NCI-H526 treated with DMSO at 0.1 percent for 48 hours (cell line): ENCODE measurements around the gene SMARCD3.
A peak's percentile ranks its signal among the peaks of the same experiment; 100 is the strongest.

Experiments used
- DNase-seq: peaks from one replicate; lab custom pipeline; 2025; lab: John Stamatoyannopoulos, UW

The SMARCD3 gene

GRCh38 chr7:151272877-151273276, 24.4 kb upstream of the SMARCD3 start:
- DNase-seq: no peak

- no peak for DNase-seq
Observed at GRCh38 chr7:151272405-151272804, 23.9 kb upstream of the SMARCD3 start.

GRCh38 chr7:151271699-151272355, 23.3 kb upstream of the SMARCD3 start:
- no peak for DNase-seq

GRCh38 chr7:151269511-151269910, 21.0 kb upstream of the SMARCD3 start:
- no peak for DNase-seq

- DNase-seq: no peak
Observed at GRCh38 chr7:151265351-151265931, 16.9 kb upstream of the SMARCD3 start.

GRCh38 chr7:151264615-151265014, 16.1 kb upstream of the SMARCD3 start:
- no peak for DNase-seq

GRCh38 chr7:151261529-151261928, 13.0 kb upstream of the SMARCD3 start:
- DNase-seq: no peak

DNA sequence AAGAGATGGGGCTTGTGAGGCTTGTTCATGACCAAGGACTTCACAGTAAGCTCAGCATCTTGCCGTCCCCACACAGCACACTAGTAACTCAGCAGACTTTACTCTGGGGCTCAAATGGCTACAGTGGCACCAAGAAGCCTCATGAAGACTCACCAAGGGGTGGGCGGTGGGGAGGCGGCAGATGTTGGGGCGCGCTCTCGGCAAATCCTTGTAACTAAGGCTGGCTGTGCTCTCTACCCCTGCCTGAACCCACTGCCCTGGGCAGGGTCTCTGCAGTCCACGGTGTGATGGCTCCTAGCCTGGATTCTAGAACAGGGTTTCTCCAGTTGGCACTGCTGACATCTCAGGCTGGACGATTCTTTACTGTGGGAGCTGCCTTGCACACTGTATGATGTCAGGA, 12.4 kb upstream of the SMARCD3 start:
- DNase-seq: no peak

- DNase-seq: no peak
Observed at GRCh38 chr7:151260471-151260870, 12.0 kb upstream of the SMARCD3 start.

- no peak for DNase-seq
Observed at GRCh38 chr7:151257990-151258389, 9.5 kb upstream of the SMARCD3 start.

- DNase-seq: no peak
Observed at GRCh38 chr7:151256410-151257045, 8.0 kb upstream of the SMARCD3 start.

DNA sequence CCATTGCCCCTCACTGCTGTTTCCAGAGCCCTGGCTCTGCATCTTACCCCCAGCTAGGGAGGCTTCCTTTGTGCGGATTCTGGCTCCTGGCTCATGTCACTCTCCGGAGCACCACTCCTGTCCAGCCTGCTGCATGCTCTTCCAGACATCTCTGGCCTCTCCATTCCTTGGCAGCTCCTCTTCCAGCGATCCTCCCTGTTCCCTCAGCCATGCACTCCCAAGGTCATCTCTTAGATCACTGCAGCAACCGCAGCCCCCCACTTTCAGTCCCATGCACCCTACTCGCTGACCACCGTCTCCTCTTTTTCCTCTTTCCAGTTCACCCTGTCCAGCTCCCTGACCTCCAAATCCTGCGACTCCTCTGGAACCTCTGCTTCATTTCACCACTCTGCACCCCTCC, 6.9 kb upstream of the SMARCD3 start:
- DNase-seq: no peak

DNA sequence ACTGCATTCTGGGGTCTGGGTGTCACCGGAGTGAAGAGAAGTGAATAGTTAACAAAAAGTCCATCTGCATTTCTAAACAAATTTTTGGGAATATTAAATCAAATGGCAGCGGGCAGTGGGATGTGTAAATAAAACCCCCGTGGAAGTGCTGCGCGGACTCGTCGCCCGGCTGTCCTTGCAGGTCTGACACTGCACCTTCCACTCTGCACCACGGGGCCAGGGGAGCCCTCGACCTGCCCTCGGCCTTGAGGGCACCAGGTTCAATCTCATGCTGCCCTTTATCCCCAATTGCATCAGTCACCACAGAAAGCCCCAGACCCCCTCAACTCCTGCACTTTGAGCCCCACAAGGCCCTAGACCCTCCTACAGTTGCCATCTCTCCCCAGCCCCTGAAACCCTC, 6.4 kb upstream of the SMARCD3 start:
- DNase-seq: no peak

DNA sequence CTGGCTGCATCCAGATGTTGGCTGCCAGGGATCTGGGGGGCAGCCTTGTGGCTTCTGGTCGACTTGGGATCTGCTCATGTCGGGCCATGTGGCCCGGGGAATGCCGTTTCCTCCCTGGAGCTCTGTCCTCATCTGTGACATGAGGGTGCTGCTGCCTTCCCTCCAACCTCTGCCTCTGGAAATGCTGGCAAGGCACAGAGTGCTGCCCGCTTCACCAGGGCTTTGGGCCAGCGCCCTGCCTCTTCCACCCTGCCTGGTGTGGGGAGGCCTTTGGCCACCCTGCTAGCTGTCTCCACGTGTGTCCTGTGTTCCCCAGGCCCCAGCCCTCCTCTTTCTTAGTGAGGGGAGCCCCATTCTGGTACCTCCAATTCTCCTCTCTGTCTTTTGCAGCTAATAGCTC, 5.8 kb upstream of the SMARCD3 start:
- DNase-seq: no peak

GRCh38 chr7:151252961-151253711, 4.6 kb upstream of the SMARCD3 start:
- DNase-seq: no peak

GRCh38 chr7:151252561-151252835, 4.0 kb upstream of the SMARCD3 start:
- DNase-seq: no peak

DNA sequence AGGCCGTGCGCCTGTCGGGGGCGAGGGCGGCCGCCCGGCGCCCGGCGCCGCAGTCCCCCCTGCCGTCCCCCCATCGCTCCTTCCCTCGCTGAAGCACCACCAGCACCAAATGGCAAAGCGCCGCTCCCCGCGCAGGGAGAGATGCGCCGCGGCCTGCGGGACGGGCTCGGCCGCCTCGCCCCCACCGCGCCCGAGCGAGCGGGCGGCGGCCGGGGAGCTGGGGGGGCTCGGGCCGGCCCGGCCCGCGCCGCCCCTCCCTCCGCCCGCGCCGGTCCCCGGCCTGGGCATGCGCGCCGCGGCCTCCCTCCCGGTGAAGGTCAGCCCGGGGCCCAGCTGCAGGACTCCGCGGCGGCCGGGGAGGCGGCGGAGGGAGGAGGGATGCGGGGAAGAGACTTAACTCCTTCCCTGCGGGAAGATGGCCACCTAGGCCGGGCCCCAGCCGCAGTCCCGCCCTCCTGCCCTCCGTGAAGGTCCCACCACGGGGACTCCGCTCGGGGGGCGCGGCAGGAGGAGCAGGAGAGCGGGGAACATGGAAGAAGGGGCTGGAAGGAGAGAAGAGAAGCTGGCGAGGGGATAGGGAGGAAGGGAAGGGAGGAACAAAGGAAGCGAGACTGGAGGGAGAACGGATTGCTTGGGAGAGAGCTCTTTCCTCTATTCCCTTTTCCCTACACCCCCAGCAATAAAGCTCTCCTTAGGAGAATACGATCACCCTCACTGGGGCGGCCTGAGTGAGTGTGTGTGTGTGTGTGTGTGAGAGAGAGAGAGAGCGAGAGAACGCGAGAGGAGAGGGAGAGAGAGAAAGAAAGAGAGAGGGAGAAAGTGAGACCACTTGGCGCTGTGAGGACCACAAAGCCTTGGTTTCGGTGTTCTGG, 3.4 kb upstream of the SMARCD3 start:
- peak; percentile 60 for DNase-seq

- no peak for DNase-seq
Observed at GRCh38 chr7:151251328-151251688, 2.8 kb upstream of the SMARCD3 start.

DNA sequence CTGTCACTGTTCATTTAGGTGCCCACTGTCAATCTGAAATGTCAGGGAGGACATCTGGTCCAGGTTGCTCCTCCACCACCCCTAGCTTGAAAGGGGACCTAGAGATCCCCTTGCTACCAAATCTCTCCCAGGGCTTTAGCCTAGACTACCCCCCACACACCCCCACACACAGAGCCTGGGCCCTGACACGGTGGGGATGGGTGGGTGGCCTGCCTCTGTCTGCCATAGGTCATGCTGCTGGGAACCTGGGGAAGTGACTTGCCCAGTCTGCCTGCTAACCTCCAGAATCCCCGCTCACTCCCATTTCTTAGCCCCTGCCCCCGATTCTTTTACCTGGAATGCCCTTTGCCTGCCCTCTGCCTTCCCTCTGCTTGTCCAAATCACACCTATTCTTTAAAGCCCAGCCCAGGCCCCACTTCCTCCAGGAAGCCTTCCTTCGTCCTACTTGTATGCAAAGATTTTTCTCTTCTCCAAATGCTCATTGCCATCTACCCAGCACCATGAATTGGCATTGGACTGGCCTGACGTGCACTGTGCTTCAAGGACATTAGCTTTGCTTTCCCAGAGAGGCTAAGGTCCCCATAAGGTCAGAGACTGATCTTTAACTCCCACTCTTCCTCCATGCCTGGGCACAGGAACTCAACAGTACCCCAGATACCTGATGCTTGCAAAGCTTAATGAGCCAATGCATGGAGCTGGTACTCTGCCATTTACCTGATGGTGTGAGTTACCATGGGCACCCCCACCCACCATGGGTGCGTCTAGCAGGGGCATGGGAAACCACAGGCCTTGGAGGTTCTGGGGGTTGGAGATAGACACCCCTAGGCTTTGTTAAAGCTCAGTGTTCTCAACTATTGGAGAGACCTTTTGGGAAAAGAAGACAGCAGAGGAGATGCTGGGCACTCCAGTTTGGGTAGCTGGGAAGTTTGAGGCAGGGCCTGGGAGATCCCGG, 2.0 kb upstream of the SMARCD3 start:
- DNase-seq: no peak

DNA sequence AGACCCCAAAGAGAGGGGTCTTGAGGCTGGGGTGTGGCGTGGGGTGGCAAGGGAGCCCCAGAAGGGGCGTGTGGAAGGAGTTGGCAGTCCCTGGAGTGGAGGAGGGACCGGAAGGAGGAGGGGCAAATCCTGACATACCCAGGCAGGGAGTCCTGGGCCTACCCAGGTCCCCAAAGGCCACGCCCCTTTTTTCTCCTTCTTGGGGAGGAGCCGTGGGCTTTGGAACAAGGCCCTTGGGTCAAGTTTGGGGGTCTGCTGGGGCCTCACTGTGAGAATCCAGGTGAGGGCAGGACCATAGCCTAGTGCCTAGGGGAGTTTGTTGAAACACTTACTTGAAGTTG, 1.2 kb upstream of the SMARCD3 start:
- peak; percentile 11 for DNase-seq

DNA sequence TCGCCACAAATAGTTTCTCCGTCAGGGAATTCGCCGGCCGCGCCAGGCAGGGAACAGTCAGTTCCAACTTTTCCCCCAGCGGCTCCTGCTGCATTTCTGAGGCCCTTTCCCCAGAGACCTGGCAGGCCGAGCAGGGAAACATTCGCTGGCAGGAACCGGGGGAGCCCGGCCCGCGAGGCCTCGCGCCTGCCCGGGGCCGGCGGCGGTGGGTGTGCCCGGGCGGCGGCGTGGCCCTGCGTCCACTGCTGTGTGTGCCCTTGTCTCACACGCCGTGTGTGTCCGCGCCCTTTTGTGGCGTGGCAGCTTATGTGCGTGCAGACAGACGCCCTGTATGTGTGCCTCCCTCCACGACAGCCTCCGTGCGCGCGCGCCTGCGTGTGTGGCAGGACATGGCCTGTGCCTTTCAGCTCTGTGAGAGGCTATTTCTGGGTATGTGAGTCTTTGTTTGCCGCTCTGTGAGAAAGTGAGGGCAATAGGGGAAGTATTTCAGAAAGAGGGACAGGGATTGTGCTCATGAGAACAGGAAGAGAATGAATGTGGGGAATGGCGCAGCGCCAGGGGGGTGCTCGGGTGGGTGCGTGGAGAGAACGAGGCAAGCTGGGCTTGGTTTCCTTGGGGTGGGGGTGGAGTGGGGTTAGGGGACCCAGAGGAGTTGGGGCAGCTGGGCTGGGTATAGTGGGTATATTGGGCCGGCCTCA, 689 bp upstream of the SMARCD3 start:
- peak; percentile 44 for DNase-seq
